ENCODE data around the gene RMDN2.
"Not testable (repeated sequence)": the region's sequence is repeated elsewhere in the genome, so short reads cannot be mapped to it uniquely, and the experiment has no call there.

DNA sequence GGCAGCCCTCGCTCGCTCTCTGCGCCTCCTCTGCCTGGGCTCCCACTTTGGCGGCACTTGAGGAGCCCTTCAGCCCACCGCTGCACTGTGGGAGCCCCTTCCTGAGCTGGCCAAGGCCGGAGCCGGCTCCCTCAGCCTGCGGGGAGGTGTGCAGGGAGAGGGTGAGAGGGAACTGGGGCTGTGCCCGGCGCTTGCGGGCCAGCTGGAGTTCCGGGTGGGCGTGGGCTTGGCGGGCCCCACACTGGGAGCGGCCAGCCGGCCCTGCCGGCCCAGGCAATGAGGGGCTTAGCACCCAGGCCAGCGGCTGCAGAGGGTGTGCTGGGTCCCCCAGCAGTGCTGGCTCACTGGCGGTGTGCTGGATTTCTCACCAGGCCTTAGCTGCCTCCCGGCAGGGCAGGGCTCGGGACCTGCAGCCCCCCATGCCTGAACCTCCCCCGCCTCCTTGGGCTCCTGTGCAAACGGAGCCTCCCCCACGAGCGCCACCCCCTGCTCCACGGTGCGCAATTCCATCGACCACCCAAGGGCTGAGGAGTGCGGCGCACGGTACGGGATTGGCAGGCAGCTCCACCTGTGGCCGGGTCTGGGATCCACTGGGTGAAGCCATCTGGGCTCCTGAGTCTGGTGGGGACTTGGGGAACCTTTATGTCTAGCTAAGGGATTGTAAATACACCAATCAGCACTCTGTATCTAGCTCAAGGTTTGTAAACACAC, 95.4 kb downstream of the RMDN2 start:
- TF ChIP-seq POLR2A (IDR thresholded peaks at IDR 0.05) = not testable (repeated sequence)
- TF ChIP-seq, protein P1, sequence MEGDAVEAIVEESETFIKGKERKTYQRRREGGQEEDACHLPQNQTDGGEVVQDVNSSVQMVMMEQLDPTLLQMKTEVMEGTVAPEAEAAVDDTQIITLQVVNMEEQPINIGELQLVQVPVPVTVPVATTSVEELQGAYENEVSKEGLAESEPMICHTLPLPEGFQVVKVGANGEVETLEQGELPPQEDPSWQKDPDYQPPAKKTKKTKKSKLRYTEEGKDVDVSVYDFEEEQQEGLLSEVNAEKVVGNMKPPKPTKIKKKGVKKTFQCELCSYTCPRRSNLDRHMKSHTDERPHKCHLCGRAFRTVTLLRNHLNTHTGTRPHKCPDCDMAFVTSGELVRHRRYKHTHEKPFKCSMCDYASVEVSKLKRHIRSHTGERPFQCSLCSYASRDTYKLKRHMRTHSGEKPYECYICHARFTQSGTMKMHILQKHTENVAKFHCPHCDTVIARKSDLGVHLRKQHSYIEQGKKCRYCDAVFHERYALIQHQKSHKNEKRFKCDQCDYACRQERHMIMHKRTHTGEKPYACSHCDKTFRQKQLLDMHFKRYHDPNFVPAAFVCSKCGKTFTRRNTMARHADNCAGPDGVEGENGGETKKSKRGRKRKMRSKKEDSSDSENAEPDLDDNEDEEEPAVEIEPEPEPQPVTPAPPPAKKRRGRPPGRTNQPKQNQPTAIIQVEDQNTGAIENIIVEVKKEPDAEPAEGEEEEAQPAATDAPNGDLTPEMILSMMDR (IDR thresholded peaks at IDR 0.05) = not testable (repeated sequence)

All from uterus (tissue), 2 donors.